ENCODE measurements around the gene DOCK8.

DNA sequence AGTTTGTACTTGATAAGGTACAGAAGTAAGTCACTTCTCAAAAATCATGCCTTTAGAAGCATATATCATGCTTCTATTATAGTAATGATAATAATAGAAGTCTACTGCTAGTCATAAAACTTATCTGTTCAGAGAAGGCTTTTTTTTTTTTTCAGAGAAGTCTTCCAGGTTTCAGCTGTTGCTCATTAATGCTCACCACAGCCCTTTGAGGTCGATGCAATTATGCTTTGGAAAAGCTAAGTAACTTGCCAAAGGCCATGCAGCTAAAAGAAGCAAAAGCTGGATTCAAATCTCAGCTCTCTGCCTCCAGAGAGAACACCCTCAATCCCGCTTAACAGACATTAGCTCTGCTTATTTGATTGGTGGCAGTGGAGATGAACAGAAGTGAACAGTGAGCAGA lies 150.8 kb downstream of the DOCK8 start:
- no peak for TF ChIP-seq POLR2A (IDR thresholded peaks at IDR 0.05)
- TF ChIP-seq, protein P1, sequence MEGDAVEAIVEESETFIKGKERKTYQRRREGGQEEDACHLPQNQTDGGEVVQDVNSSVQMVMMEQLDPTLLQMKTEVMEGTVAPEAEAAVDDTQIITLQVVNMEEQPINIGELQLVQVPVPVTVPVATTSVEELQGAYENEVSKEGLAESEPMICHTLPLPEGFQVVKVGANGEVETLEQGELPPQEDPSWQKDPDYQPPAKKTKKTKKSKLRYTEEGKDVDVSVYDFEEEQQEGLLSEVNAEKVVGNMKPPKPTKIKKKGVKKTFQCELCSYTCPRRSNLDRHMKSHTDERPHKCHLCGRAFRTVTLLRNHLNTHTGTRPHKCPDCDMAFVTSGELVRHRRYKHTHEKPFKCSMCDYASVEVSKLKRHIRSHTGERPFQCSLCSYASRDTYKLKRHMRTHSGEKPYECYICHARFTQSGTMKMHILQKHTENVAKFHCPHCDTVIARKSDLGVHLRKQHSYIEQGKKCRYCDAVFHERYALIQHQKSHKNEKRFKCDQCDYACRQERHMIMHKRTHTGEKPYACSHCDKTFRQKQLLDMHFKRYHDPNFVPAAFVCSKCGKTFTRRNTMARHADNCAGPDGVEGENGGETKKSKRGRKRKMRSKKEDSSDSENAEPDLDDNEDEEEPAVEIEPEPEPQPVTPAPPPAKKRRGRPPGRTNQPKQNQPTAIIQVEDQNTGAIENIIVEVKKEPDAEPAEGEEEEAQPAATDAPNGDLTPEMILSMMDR (IDR thresholded peaks at IDR 0.05): no peak

Data from uterus (tissue), 2 donors.